Ectodermal cell (in vitro differentiated cells): ENCODE measurements around the gene TBATA.

Source experiments
- H3K27ac ChIP-seq: 2 replicates; pipeline ENCODE4 v1.7.0; 2013; ENCODE audit warnings: mild to moderate bottlenecking, low read depth, low read length; ENCODE audit not compliant: insufficient read depth, poor library complexity, severe bottlenecking
- H3K27me3 ChIP-seq: 2 replicates; pipeline ENCODE4 v1.7.0; 2013; ENCODE audit warnings: mild to moderate bottlenecking, low read length; ENCODE audit not compliant: insufficient read depth, control insufficient read depth, poor library complexity, severe bottlenecking
- H3K36me3 ChIP-seq: one replicate; pipeline ENCODE4 v1.7.0; 2013; ENCODE audit warnings: low read length; ENCODE audit not compliant: control insufficient read depth, insufficient read depth
- H3K4me1 ChIP-seq: one replicate; pipeline ENCODE4 v1.7.0; 2013; ENCODE audit warnings: low read length; ENCODE audit not compliant: control insufficient read depth, insufficient read depth
- H3K4me3 ChIP-seq: 2 replicates; pipeline ENCODE4 v1.7.0; 2013; ENCODE audit warnings: low read depth, low read length, control low read depth; ENCODE audit not compliant: insufficient read depth
- H3K9me3 ChIP-seq: 2 replicates; pipeline ENCODE4 v1.7.0; 2013; ENCODE audit warnings: mild to moderate bottlenecking, low read length, moderate library complexity; ENCODE audit not compliant: control insufficient read depth
- WGBS, 2 experiments: methylation state at CpG; one replicate each; pipeline ENCODE4 v1.1.7; 2013; ENCODE audit warnings: missing lambda C conversion rate in 2 of 2; 5-methylcytosine and 5-hydroxymethylcytosine counted together

The TBATA gene

DNA sequence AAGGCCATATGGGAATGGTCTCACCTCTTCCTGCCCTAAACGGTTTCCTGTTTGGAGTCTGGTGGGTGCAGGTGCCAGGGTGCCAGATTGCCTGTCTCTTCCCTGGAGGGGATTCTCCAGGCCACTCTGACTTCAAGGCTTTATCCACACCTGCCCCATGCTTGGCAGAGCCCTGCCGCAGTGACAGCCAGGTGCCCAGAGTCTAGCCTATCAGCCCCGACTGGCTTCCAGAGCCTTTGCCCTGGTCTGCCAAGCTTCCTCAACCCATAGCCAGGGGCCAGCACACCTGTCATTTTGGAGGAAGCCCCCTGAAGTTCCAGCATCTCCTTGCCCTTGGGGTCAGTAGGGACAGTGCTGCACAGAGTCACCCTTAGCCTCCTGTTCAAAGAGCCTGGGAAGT, 21.6 kb downstream of the TBATA start:
- H3K4me3 ChIP-seq = no peak overlapping the region
- peaks cover 8% of the 10 kb centered on the region for H3K4me1 ChIP-seq
- H3K9me3 ChIP-seq = no peaks in the 10 kb centered on the region
- 91 to 95% methylated on average over 3 of the region's 3 CpGs for WGBS, 2 experiments
- H3K27ac ChIP-seq = no peak overlapping the region
- no peaks in the 10 kb centered on the region for H3K27me3 ChIP-seq
- H3K36me3 ChIP-seq = no peaks in the 10 kb centered on the region

- Histone ChIP-seq H3K27ac (peak overlapping the region; percentile 60), H3K9me3 (no peaks in the 10 kb centered on the region), H3K36me3 (no peaks in the 10 kb centered on the region), H3K4me1 (peaks cover 8% of the 10 kb centered on the region), H3K27me3 (no peaks in the 10 kb centered on the region), H3K4me3 (no peak overlapping the region)
- WGBS, 2 experiments = 88 to 91% methylated on average over 6 to 7 of the region's 7 CpGs
Measured at GRCh38 chr10:70762441-70763175, 22.6 kb downstream of the TBATA start.

DNA sequence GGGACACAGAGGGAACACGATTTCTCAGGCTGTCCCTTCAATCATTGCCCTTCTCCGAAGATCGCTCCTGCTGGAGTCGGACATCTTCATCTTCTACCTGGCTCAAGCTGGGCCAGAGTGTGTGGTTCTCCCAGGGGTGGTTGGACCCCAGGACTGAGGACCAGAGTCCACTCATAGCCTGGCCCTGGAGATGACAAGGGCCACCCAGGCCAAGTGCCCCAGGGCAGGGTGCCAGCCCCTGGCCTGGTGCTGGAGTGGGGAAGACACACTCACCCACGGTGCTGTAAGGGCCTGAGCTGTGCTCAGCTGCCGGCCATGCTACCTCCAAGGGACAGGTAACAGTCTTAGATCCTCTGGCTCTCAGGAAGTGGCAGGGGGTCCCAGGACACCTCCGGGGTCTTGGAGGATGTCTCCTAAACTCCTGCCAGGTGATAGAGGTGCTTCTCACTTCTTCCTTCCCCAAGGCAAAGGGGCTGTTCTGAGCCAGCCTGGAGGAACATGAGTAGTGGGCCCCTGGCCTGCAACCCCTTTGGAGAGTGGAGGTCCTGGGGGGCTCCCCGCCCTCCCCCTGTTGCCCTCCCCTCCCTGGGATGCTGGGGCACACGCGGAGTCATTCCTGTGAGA, 23.3 kb downstream of the TBATA start:
- H3K9me3 ChIP-seq = no peaks in the 10 kb centered on the region
- H3K27me3 ChIP-seq = no peaks in the 10 kb centered on the region
- WGBS, 2 experiments = 94 to 95% methylated on average over 8 to 10 of the region's 10 CpGs
- H3K4me1 ChIP-seq = peaks cover 8% of the 10 kb centered on the region
- H3K27ac ChIP-seq = no peak overlapping the region
- no peak overlapping the region for H3K4me3 ChIP-seq
- H3K36me3 ChIP-seq = no peaks in the 10 kb centered on the region

- Histone ChIP-seq H3K4me1 (peaks cover 8% of the 10 kb centered on the region), H3K27me3 (no peaks in the 10 kb centered on the region), H3K27ac (no peak overlapping the region), H3K36me3 (no peaks in the 10 kb centered on the region), H3K9me3 (no peaks in the 10 kb centered on the region), H3K4me3 (no peak overlapping the region)
- 34 to 43% methylated on average over 7 of the region's 7 CpGs for WGBS, 2 experiments
Measured at GRCh38 chr10:70761031-70761601, 24.1 kb downstream of the TBATA start.

DNA sequence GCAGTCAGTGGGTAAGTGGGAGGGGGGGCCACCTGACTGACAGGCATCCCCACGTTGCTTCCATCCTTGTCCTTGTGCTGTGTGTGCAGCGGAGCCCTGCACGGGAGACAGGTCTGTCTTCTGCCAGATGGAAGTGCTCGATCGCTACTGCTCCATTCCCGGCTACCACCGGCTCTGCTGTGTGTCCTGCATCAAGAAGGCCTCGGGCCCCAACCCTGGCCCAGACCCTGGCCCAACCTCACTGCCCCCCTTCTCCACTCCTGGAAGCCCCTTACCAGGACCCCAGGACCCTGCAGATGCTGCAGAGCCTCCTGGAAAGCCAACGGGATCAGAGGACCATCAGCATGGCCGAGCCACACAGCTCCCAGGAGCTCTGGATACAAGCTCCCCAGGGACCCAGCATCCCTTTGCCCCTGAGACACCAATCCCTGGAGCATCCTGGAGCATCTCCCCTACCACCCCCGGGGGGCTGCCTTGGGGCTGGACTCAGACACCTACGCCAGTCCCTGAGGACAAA, 24.8 kb downstream of the TBATA start:
- H3K36me3 ChIP-seq = no peaks in the 10 kb centered on the region
- H3K27me3 ChIP-seq = no peaks in the 10 kb centered on the region
- no peak overlapping the region for H3K4me3 ChIP-seq
- peaks cover 8% of the 10 kb centered on the region for H3K4me1 ChIP-seq
- 81 to 82% methylated on average over 12 of the region's 12 CpGs for WGBS, 2 experiments
- H3K9me3 ChIP-seq = no peaks in the 10 kb centered on the region
- H3K27ac ChIP-seq = no peak overlapping the region

DNA sequence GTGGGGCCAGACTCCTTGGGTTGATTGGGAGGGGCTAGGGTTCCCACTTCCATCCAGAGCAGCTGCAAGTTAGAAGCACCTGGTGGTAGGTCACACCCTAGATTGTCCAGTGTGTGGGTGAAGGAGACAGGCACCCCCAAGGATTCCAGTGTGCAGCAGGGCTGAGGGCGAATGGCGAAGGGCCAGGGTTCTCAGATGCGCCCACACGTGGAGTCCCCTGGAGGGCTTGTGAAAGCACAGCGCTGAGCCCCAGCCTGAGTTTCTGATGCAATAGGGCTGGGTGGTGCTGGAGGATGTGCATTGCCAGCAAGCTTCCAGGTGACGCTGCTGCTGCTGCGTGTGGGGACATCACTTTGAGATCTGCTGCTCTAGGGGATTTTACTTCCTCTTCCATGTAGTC, 25.4 kb downstream of the TBATA start:
- peaks cover 8% of the 10 kb centered on the region for H3K4me1 ChIP-seq
- H3K27ac ChIP-seq = no peak overlapping the region
- 62 to 72% methylated on average over 6 to 7 of the region's 7 CpGs for WGBS, 2 experiments
- H3K36me3 ChIP-seq = no peaks in the 10 kb centered on the region
- H3K9me3 ChIP-seq = no peaks in the 10 kb centered on the region
- H3K27me3 ChIP-seq = no peaks in the 10 kb centered on the region
- no peak overlapping the region for H3K4me3 ChIP-seq

- Histone ChIP-seq H3K36me3 (no peaks in the 10 kb centered on the region), H3K4me3 (no peak overlapping the region), H3K9me3 (no peaks in the 10 kb centered on the region), H3K4me1 (peaks cover 8% of the 10 kb centered on the region), H3K27me3 (no peaks in the 10 kb centered on the region), H3K27ac (no peak overlapping the region)
- WGBS, 2 experiments = 30 to 32% methylated on average over 6 of the region's 7 CpGs
Measured at GRCh38 chr10:70758757-70759514, 26.2 kb downstream of the TBATA start.

DNA sequence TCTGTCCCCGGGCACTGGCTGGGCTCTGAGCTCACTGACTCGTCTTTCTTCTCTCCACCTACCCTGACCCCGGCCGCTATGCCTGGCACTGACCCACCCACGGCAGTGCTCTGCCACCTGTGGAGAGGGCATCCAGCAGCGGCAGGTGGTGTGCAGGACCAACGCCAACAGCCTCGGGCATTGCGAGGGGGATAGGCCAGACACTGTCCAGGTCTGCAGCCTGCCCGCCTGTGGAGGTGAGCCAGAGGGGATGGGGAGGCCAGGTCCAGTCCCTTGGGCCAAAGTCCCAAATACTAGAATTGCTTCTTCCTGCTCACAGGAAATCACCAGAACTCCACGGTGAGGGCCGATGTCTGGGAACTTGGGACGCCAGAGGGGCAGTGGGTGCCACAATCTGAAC, 27.3 kb downstream of the TBATA start:
- Histone ChIP-seq H3K4me3 (no peak overlapping the region), H3K4me1 (peaks cover 6% of the 10 kb centered on the region), H3K27me3 (no peaks in the 10 kb centered on the region), H3K27ac (no peak overlapping the region), H3K9me3 (no peaks in the 10 kb centered on the region), H3K36me3 (no peaks in the 10 kb centered on the region)
- WGBS, 2 experiments = 86 to 87% methylated on average over 13 of the region's 13 CpGs

DNA sequence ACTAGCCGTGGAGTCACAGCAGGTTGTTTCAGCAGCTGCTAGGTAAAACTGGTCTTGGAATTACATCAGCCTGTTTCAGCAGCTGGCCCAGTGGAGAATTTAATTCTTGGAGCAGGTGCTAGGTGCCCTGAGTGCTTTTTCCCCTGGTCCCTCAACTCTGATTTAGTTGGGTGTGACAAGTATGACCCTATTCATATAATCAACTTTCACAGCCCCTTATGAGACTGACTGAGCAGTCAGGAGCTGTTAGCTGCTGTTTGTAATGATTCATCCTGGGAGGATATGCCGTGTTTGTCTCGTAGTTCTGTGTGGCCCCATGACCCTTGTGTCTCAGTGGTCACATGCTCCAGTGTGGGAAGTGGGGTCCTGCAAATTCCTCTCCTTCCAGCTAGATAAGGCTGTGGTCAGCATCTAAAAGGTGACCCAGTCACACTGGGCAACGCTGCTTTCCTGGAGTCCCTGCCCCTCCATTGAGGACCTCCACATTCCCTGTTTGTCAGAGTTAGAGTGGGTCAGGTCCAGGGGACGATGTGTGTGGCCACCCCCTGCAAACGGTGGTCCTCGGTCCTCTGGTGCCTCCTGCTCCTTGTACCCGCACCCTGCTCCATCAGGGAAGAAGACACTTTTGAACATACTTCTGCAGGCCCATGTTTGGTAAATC, 28.3 kb downstream of the TBATA start:
- Histone ChIP-seq H3K9me3 (no peaks in the 10 kb centered on the region), H3K4me1 (peaks cover 5% of the 10 kb centered on the region), H3K4me3 (no peak overlapping the region), H3K36me3 (no peaks in the 10 kb centered on the region), H3K27ac (no peak overlapping the region), H3K27me3 (no peaks in the 10 kb centered on the region)
- WGBS, 2 experiments = 92 to 93% methylated on average over 8 of the region's 8 CpGs
